ENCODE results near the gene NR5A2.

GRCh38 chr1:200040481-200041138, 13.1 kb downstream of the NR5A2 start:
- TF ChIP-seq CTCF (IDR thresholded peaks at IDR 0.05) (no peak), POLR2A (IDR thresholded peaks at IDR 0.05) (peak; percentile 17 to 50)
